Measurements from ENCODE around the gene CFAP100. TPM values are rescaled to one million over a fixed set of nuclear protein-coding genes. Genes with fewer than 3 reads are reported as not detected.

Gene CFAP100
- total RNA-seq, 2 donors from 2014 or later: 0.44 to 0.66 TPM

GRCh38 chr3:126485956-126486355 lies 91.2 kb downstream of the CFAP100 start:
- Histone ChIP-seq H3K4me1 (ENCODE audit: control insufficient read depth, insufficient read depth, low read length) (no peaks in the 10 kb centered on the region), H3K27ac (ENCODE audit: low read depth, low read length) (no peak overlapping the region), H3K27me3 (ENCODE audit: control insufficient read depth, insufficient read depth, low read length, poor library complexity, severe bottlenecking) (no peaks in the 10 kb centered on the region), H3K9ac (ENCODE audit: extremely low read depth, low read length, poor library complexity, severe bottlenecking) (no peak overlapping the region), H3K36me3 (ENCODE audit: control insufficient read depth, insufficient read depth, low read length) (no peaks in the 10 kb centered on the region), H3K9me3 (ENCODE audit: control insufficient read depth, low read length) (no peaks in the 10 kb centered on the region), H3K4me3 (ENCODE audit: low read length) (no peak overlapping the region)
- Mint-ChIP-seq H3K36me3 (ENCODE audit: low read depth) (no peaks in the 10 kb centered on the region), H3K27ac (no peak overlapping the region), H3K27me3 (ENCODE audit: insufficient read depth) (no peaks in the 10 kb centered on the region), H3K4me1 (peaks cover 8% of the 10 kb centered on the region), H3K9me3 (no peaks in the 10 kb centered on the region), H3K4me3 (no peak overlapping the region)
- no peak for DNase-seq
- WGBS, 2 experiments (ENCODE audit: insufficient coverage in 1 of 2, insufficient read length in 1 of 2): 92 to 100% methylated on average over 3 to 9 of the region's 9 CpGs
- no peak for TF ChIP-seq CTCF (conservative IDR thresholded peaks at IDR 0.05)

Other genes starting within 250 kb of the CFAP100 start
- 1 to 10 TPM; 1.0 to 1.6 TPM for gene ALDH1L1, start 214.3 kb upstream of the CFAP100 start, total RNA-seq
- 10 to 100 TPM; 20.7 to 31.1 TPM for gene KLF15, start 37.5 kb upstream of the CFAP100 start, total RNA-seq
- gene ZXDC, start 81.0 kb downstream of the CFAP100 start, total RNA-seq: 10 to 100 TPM; 30.5 to 31.6 TPM
- gene UROC1, start 122.9 kb downstream of the CFAP100 start, total RNA-seq: not detected
- gene CHST13, start 129.2 kb downstream of the CFAP100 start, total RNA-seq: 1 to 10 TPM; 1.6 to 6.7 TPM
- gene C3orf22, start 164.0 kb downstream of the CFAP100 start, total RNA-seq: not detected